Measurements from ENCODE around the gene KIF6.

Gene KIF6

DNA sequence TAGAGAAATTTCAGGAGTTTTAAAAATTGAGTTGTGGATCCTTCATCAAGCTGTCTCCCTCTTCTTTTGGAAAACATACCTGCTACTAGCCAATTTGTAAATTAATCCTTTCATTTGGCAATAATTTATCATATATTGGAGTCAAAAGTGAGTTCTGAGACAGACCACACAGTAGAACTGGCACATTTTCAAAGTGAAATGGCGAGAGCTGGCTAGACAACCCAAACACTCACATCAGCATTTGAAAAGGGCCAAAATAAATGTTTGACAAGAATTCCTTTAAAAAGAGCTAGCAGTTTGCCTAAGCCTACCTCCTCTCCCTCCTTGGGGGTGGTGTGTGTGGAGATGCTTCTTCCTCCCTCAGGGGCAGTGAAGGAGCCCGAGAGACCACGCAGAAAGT, 354.8 kb downstream of the KIF6 start:
- Histone ChIP-seq H3K9ac (ENCODE audit: low read depth, low read length) (no peak overlapping the region), H2AFZ (ENCODE audit: low read depth, low read length) (no peak overlapping the region), H3K4me2 (ENCODE audit: insufficient read depth, low read length) (no peak overlapping the region), H3K4me1 (ENCODE audit: insufficient read depth, low read length) (no peaks in the 10 kb centered on the region), H3K4me3 (ENCODE audit: low read depth in 1 of 2, low read length in 2 of 2) (no peak overlapping the region), H3K36me3 (ENCODE audit: insufficient read depth, low read length) (no peaks in the 10 kb centered on the region), H4K20me1 (ENCODE audit: insufficient read depth, low read length) (no peaks in the 10 kb centered on the region), H3K27me3 (ENCODE audit: insufficient read depth, low read length, poor library complexity) (peaks cover 3% of the 10 kb centered on the region), H3K9me3 (ENCODE audit: insufficient read depth, low read length, severe bottlenecking) (no peaks in the 10 kb centered on the region), H3K79me2 (ENCODE audit: insufficient read depth, low read length) (no peaks in the 10 kb centered on the region), H3K27ac (ENCODE audit: low read length) (no peak overlapping the region)
- DNase-seq (no peak), ATAC-seq (ENCODE audit: insufficient read depth, low read depth) (no peak)
- TF ChIP-seq EZH2 (IDR thresholded peaks at IDR 0.05; ENCODE audit: borderline replicate concordance, low read depth, low read length, severe bottlenecking) (no peak), CTCF (IDR thresholded peaks at IDR 0.05; ENCODE audit: borderline replicate concordance, extremely low read depth, low read length, poor library complexity, severe bottlenecking) (no peak)

DNA sequence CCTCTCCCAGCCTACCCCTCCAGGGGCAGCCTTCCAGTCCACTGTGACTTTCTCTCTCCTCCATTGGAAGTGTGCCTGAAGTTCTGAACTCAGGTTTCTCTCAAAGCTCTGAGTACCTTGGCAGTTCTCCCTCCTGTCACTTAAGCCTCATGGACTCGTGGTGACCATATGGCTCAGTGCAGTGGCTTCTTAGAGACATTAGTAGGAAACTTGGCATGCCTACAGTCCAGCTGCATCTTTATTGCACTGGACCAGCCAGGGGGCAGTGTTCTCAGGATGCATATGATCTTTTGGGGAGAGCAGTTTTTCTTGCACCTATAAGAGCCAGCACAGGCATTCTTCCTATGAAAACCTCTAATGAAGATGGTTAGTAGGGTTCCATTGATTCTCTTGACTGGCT, 355.2 kb downstream of the KIF6 start:
- TF ChIP-seq CTCF (IDR thresholded peaks at IDR 0.05; ENCODE audit: borderline replicate concordance, extremely low read depth, low read length, poor library complexity, severe bottlenecking): no peak
- TF ChIP-seq EZH2 (IDR thresholded peaks at IDR 0.05; ENCODE audit: borderline replicate concordance, low read depth, low read length, severe bottlenecking): no peak

GRCh38 chr6:39367700-39368099, 357.5 kb downstream of the KIF6 start:
- Histone ChIP-seq H3K79me2 (ENCODE audit: insufficient read depth, low read length) (no peaks in the 10 kb centered on the region), H3K27me3 (ENCODE audit: insufficient read depth, low read length, poor library complexity) (peaks cover 3% of the 10 kb centered on the region)
- TF ChIP-seq EZH2 (IDR thresholded peaks at IDR 0.05; ENCODE audit: borderline replicate concordance, low read depth, low read length, severe bottlenecking): no peak
- no peak for TF ChIP-seq CTCF (IDR thresholded peaks at IDR 0.05; ENCODE audit: borderline replicate concordance, extremely low read depth, low read length, poor library complexity, severe bottlenecking)

More for the DNA sequence above, 355.2 kb downstream of the KIF6 start:
- Histone ChIP-seq H3K4me1 (ENCODE audit: insufficient read depth, low read length) (no peaks in the 10 kb centered on the region), H3K27ac (ENCODE audit: low read length) (no peak overlapping the region), H3K36me3 (ENCODE audit: insufficient read depth, low read length) (no peaks in the 10 kb centered on the region), H3K9me3 (ENCODE audit: insufficient read depth, low read length, severe bottlenecking) (no peaks in the 10 kb centered on the region), H3K9ac (ENCODE audit: low read depth, low read length) (no peak overlapping the region), H4K20me1 (ENCODE audit: insufficient read depth, low read length) (no peaks in the 10 kb centered on the region), H3K4me2 (ENCODE audit: insufficient read depth, low read length) (no peak overlapping the region), H2AFZ (ENCODE audit: low read depth, low read length) (no peak overlapping the region), H3K27me3 (ENCODE audit: insufficient read depth, low read length, poor library complexity) (peaks cover 3% of the 10 kb centered on the region), H3K4me3 (ENCODE audit: low read depth in 1 of 2, low read length in 2 of 2) (no peak overlapping the region), H3K79me2 (ENCODE audit: insufficient read depth, low read length) (no peaks in the 10 kb centered on the region)
- ATAC-seq (ENCODE audit: insufficient read depth, low read depth): no peak
- DNase-seq: no peak

More at GRCh38 chr6:39367700-39368099, 357.5 kb downstream of the KIF6 start:
- Histone ChIP-seq H4K20me1 (ENCODE audit: insufficient read depth, low read length) (no peaks in the 10 kb centered on the region), H3K4me3 (ENCODE audit: low read depth in 1 of 2, low read length in 2 of 2) (no peak overlapping the region), H3K4me2 (ENCODE audit: insufficient read depth, low read length) (no peak overlapping the region), H3K36me3 (ENCODE audit: insufficient read depth, low read length) (no peaks in the 10 kb centered on the region), H3K9ac (ENCODE audit: low read depth, low read length) (no peak overlapping the region), H3K4me1 (ENCODE audit: insufficient read depth, low read length) (no peaks in the 10 kb centered on the region), H2AFZ (ENCODE audit: low read depth, low read length) (no peak overlapping the region), H3K9me3 (ENCODE audit: insufficient read depth, low read length, severe bottlenecking) (no peaks in the 10 kb centered on the region), H3K27ac (ENCODE audit: low read length) (no peak overlapping the region)
- no peak for ATAC-seq (ENCODE audit: insufficient read depth, low read depth)
- no peak for DNase-seq
